H9 (cell line): ENCODE measurements around the gene LIPC. TPM values are rescaled to one million over a fixed set of nuclear protein-coding genes. Genes with fewer than 3 reads are reported as not detected.

Experiments
- DNase-seq: peaks from one replicate; pipeline ENCODE4 v3.0.0-alpha.2; 2017
- H2AFZ ChIP-seq: one replicate; pipeline ENCODE4 v1.6.1; 2013; ENCODE audit warnings: mild to moderate bottlenecking, low read length, control low read depth, moderate library complexity
- H2AK5ac ChIP-seq: 2 replicates; pipeline ENCODE4 v1.6.1; 2013; ENCODE audit warnings: low read length, control low read depth, mixed read lengths; ENCODE audit not compliant: insufficient read length
- H2BK120ac ChIP-seq: one replicate; pipeline ENCODE4 v1.6.1; 2013; ENCODE audit warnings: low read depth, mild to moderate bottlenecking, low read length, control low read depth, inconsistent platforms; ENCODE audit not compliant: poor library complexity, severe bottlenecking
- H2BK12ac ChIP-seq: 2 replicates; pipeline ENCODE4 v1.6.1; 2013; ENCODE audit warnings: low read length, control low read depth, mixed read lengths, low read depth; ENCODE audit not compliant: insufficient read length
- H2BK15ac ChIP-seq: 2 replicates; pipeline ENCODE4 v1.6.1; 2013; ENCODE audit warnings: low read depth, low read length, control low read depth
- H2BK20ac ChIP-seq: one replicate; pipeline ENCODE4 v1.6.1; 2013; ENCODE audit warnings: low read depth, mild to moderate bottlenecking, low read length, control low read depth, inconsistent platforms; ENCODE audit not compliant: poor library complexity, severe bottlenecking
- H2BK5ac ChIP-seq: 2 replicates; pipeline ENCODE4 v1.6.1; 2013; ENCODE audit warnings: low read length, control low read depth, mixed read lengths; ENCODE audit not compliant: insufficient read length
- H3K14ac ChIP-seq: 2 replicates; pipeline ENCODE4 v1.6.1; 2013; ENCODE audit warnings: low read length, control low read depth; ENCODE audit not compliant: insufficient read depth
- H3K18ac ChIP-seq: 2 replicates; pipeline ENCODE4 v1.6.1; 2013; ENCODE audit warnings: low read depth, mild to moderate bottlenecking, mixed read lengths, low read length, control low read depth; ENCODE audit not compliant: insufficient read length
- H3K23ac ChIP-seq: 2 replicates; pipeline ENCODE4 v1.6.1; 2013; ENCODE audit warnings: low read length, control low read depth, mixed read lengths, low read depth; ENCODE audit not compliant: insufficient read length
- H3K23me2 ChIP-seq: 2 replicates; pipeline ENCODE4 v1.6.1; 2013; ENCODE audit warnings: low read depth, mild to moderate bottlenecking, mixed read lengths, low read length, control low read depth; ENCODE audit not compliant: insufficient read length, poor library complexity, severe bottlenecking
- H3K27ac ChIP-seq: 2 replicates; pipeline ENCODE4 v1.5.1; 2013; ENCODE audit warnings: low read length, control low read depth, mixed read lengths, low read depth; ENCODE audit not compliant: insufficient read length
- H3K27me3 ChIP-seq: 2 replicates; pipeline ENCODE4 v1.6.1; 2013; ENCODE audit warnings: low read length, control low read depth, inconsistent platforms; ENCODE audit not compliant: insufficient read depth
- H3K4ac ChIP-seq: 2 replicates; pipeline ENCODE4 v1.6.1; 2013; ENCODE audit warnings: low read depth, mild to moderate bottlenecking, control low read depth, inconsistent platforms, low read length, moderate library complexity
- H3K4me1 ChIP-seq: 2 replicates; pipeline ENCODE4 v1.6.1; 2013; ENCODE audit warnings: low read length, control low read depth, inconsistent platforms; ENCODE audit not compliant: insufficient read depth
- H3K4me2 ChIP-seq: 2 replicates; pipeline ENCODE4 v1.6.1; 2013; ENCODE audit warnings: low read length, control low read depth, mixed read lengths; ENCODE audit not compliant: insufficient read length, insufficient read depth
- H3K56ac ChIP-seq: 2 replicates; pipeline ENCODE4 v1.6.1; 2013; ENCODE audit warnings: low read depth, mild to moderate bottlenecking, mixed read lengths, low read length, control low read depth; ENCODE audit not compliant: insufficient read length
- H3K79me1 ChIP-seq: 2 replicates; pipeline ENCODE4 v1.6.1; 2013; ENCODE audit warnings: low read depth, mild to moderate bottlenecking, moderate library complexity, low read length, control low read depth, inconsistent platforms; ENCODE audit not compliant: insufficient read depth, poor library complexity, severe bottlenecking
- H3K79me2 ChIP-seq: 2 replicates; pipeline ENCODE4 v1.6.1; 2013; ENCODE audit warnings: low read length, control low read depth, inconsistent platforms; ENCODE audit not compliant: insufficient read depth
- H3K9ac ChIP-seq: 2 replicates; pipeline ENCODE4 v1.6.1; 2013; ENCODE audit warnings: low read length, control low read depth, mixed read lengths; ENCODE audit not compliant: insufficient read length; ENCODE audit errors: extremely low read depth
- H3K9me3 ChIP-seq: one replicate; pipeline ENCODE4 v1.6.1; 2013; ENCODE audit warnings: low read depth, low read length, inconsistent platforms; ENCODE audit not compliant: control insufficient read depth
- H3T11ph ChIP-seq: one replicate; pipeline ENCODE4 v1.6.1; 2013; ENCODE audit warnings: mild to moderate bottlenecking, low read length, control low read depth, inconsistent platforms
- H4K20me1 ChIP-seq: one replicate; pipeline ENCODE4 v1.6.1; 2013; ENCODE audit not compliant: control insufficient read depth, insufficient read length, insufficient read depth
- H4K5ac ChIP-seq: 2 replicates; pipeline ENCODE4 v1.6.1; 2013; ENCODE audit warnings: low read depth, mild to moderate bottlenecking, mixed read lengths, low read length, control low read depth; ENCODE audit not compliant: insufficient read length
- H4K8ac ChIP-seq: replicated peaks from 2 replicates; pipeline ENCODE4 v1.6.1; 2013; ENCODE audit warnings: low read length, control low read depth, mixed read lengths, low read depth; ENCODE audit not compliant: insufficient read length
- H4K91ac ChIP-seq: 2 replicates; pipeline ENCODE4 v1.6.1; 2013; ENCODE audit warnings: low read depth, mild to moderate bottlenecking, moderate library complexity, mixed read lengths, low read length, control low read depth; ENCODE audit not compliant: insufficient read length
- H3K27ac Mint-ChIP-seq, 3 experiments: 2 replicates in 2 of 3; 3 replicates in 1 of 3; pipeline ENCODE4 v1.8.0; 2020 to 2021; ENCODE audit warnings: mixed read lengths in 3 of 3, mild to moderate bottlenecking in 1 of 3, moderate library complexity in 1 of 3
- H3K27me3 Mint-ChIP-seq: 2 replicates; pipeline ENCODE4 v1.8.0; 2021; ENCODE audit warnings: low read depth, mild to moderate bottlenecking, moderate library complexity, mixed read lengths
- H3K36me3 Mint-ChIP-seq, 3 experiments: 2 replicates in 2 of 3; 3 replicates in 1 of 3; pipeline ENCODE4 v1.8.0; 2020 to 2021; ENCODE audit warnings: low read depth in 3 of 3, mixed read lengths in 3 of 3; ENCODE audit not compliant: insufficient read depth in 1 of 3
- H3K4me1 Mint-ChIP-seq, 2 experiments: 2 replicates each; pipeline ENCODE4 v1.8.0; 2020; ENCODE audit warnings: mixed read lengths in 2 of 2
- H3K4me3 Mint-ChIP-seq, 2 experiments: 2 replicates in 1 of 2; 3 replicates in 1 of 2; pipeline ENCODE4 v1.8.0; 2020 to 2021; ENCODE audit warnings: mild to moderate bottlenecking in 2 of 2, mixed read lengths in 2 of 2, moderate library complexity in 1 of 2
- H3K9me3 Mint-ChIP-seq, 2 experiments: 2 replicates in 1 of 2; 3 replicates in 1 of 2; pipeline ENCODE4 v1.8.0; 2020; ENCODE audit warnings: mild to moderate bottlenecking in 2 of 2, mixed read lengths in 2 of 2, moderate library complexity in 1 of 2
- CTCF ChIP-seq: fragments of 200-600 bp; sonication (generic); conservative IDR thresholded peaks from 3 replicates; pipeline ENCODE4 v1.8.0; 2021; ENCODE audit warnings: antibody characterized with exemption, mild to moderate bottlenecking
- WGBS: extraction: QIAGEN DNeasy Blood & Tissue Kit; methylation state at CpG from one replicate; pipeline ENCODE4 v1.1.7; 2013; ENCODE audit warnings: missing lambda C conversion rate, low lambda C conversion rate, mixed read lengths; ENCODE audit not compliant: insufficient read length; ENCODE audit errors: extremely low coverage; 5-methylcytosine and 5-hydroxymethylcytosine counted together
- total RNA-seq: library from RNA; stranded (reverse); gene quantifications from 2 replicates; pipeline ENCODE4 v1.2.1, GENCODE V29; 2021

Gene LIPC
- total RNA-seq, 1 experiment from 2014 or later: not detected

GRCh38 chr15:58556541-58556940, 124.8 kb downstream of the LIPC start:
- Histone ChIP-seq H3K23me2 (no peaks in the 10 kb centered on the region), H2BK20ac (no peak overlapping the region), H2BK5ac (no peak overlapping the region), H3K9me3 (no peaks in the 10 kb centered on the region), H4K20me1 (no peaks in the 10 kb centered on the region), H3K23ac (no peak overlapping the region), H3K79me2 (no peaks in the 10 kb centered on the region), H3K4ac (no peak overlapping the region), H4K91ac (no peak overlapping the region), H2AK5ac (no peak overlapping the region), H3K14ac (no peak overlapping the region), H3K9ac (no peak overlapping the region), H2BK15ac (no peak overlapping the region), H3K18ac (no peak overlapping the region), H2AFZ (no peak overlapping the region), H3K56ac (no peak overlapping the region), H3K27ac (no peak overlapping the region), H4K8ac (no peak overlapping the region), H3K27me3 (no peaks in the 10 kb centered on the region), H2BK120ac (no peak overlapping the region), H2BK12ac (no peak overlapping the region), H3T11ph (no peak overlapping the region), H4K5ac (no peak overlapping the region), H3K4me2 (no peak overlapping the region), H3K4me1 (no peaks in the 10 kb centered on the region), H3K79me1 (no peaks in the 10 kb centered on the region)
- Mint-ChIP-seq H3K27me3 (peaks cover 5% of the 10 kb centered on the region; the same call in 1 of the 2 replicates), H3K4me1 (peaks cover 35 to 41% of the 10 kb centered on the region in 2 experiments), H3K27ac (no peak overlapping the region), H3K4me3 (no peak overlapping the region), H3K9me3 (peaks cover 8 to 15% of the 10 kb centered on the region in 2 experiments; a peak in 3 of 5 replicates), H3K36me3 (peaks cover 0 to 15% (median 6%) of the 10 kb centered on the region in 3 experiments; a peak in 3 of 7 replicates)
- DNase-seq: no peak
- no CpG with 5 or more reads among the region's 3 CpGs for whole genome bisulfite sequencing
- no peak for TF ChIP-seq CTCF
